Natural killer cell (primary cell): Measurements from ENCODE around the gene MCRS1. TPM values are rescaled to one million over a fixed set of nuclear protein-coding genes. Genes with fewer than 3 reads are reported as not detected.

Experiments
- ATAC-seq, 3 donors: fragments of 150-1000 bp in 2 of 3; fragments of 200-7000 bp in 1 of 3; cut with Tn5 transposase; 1 replicate in 1 of 3; 2 replicates in 2 of 3; pipeline ENCODE4 v1.10.0; 2021; ENCODE audit warnings: mild to moderate bottlenecking in 2 of 3, moderate library complexity in 2 of 3
- DNase-seq, 2 donors: peaks; one replicate each; pipeline versions ENCODE4 v3.0.0 to v3.0.0-alpha.2; 2013 to 2021; ENCODE audit warnings: mixed read lengths in 1 of 2
- H3K27ac ChIP-seq: one replicate; pipeline ENCODE4 v1.5.1; 2013; ENCODE audit warnings: mild to moderate bottlenecking, low read length
- H3K27me3 ChIP-seq: one replicate; pipeline ENCODE4 v1.6.1; 2013; ENCODE audit warnings: low read length; ENCODE audit not compliant: control insufficient read depth, insufficient read depth
- H3K36me3 ChIP-seq: one replicate; pipeline ENCODE4 v1.6.1; 2013; ENCODE audit warnings: low read length; ENCODE audit not compliant: control insufficient read depth, insufficient read depth
- H3K4me1 ChIP-seq: one replicate; pipeline ENCODE4 v1.6.1; 2013; ENCODE audit warnings: low read length; ENCODE audit not compliant: control insufficient read depth, insufficient read depth
- H3K4me3 ChIP-seq: one replicate; pipeline ENCODE4 v1.5.1; 2013; ENCODE audit warnings: low read length
- H3K9me3 ChIP-seq: one replicate; pipeline ENCODE4 v1.6.1; 2013; ENCODE audit warnings: low read length; ENCODE audit not compliant: control insufficient read depth, insufficient read depth
- H3K27ac Mint-ChIP-seq, 2 donors: one replicate each; pipeline ENCODE4 v1.8.0; 2022; ENCODE audit warnings: mild to moderate bottlenecking in 2 of 2, mixed read lengths in 2 of 2, moderate library complexity in 1 of 2
- H3K27me3 Mint-ChIP-seq, 2 donors: one replicate each; pipeline ENCODE4 v1.8.0; 2022; ENCODE audit warnings: low read depth in 2 of 2, mixed read lengths in 2 of 2
- H3K36me3 Mint-ChIP-seq: one replicate; pipeline ENCODE4 v1.8.0; 2022; ENCODE audit warnings: mixed read lengths
- H3K4me1 Mint-ChIP-seq, 2 donors: one replicate each; pipeline ENCODE4 v1.8.0; 2022; ENCODE audit warnings: mixed read lengths in 2 of 2
- H3K4me3 Mint-ChIP-seq: one replicate; pipeline ENCODE4 v1.8.0; 2022; ENCODE audit warnings: mild to moderate bottlenecking, moderate library complexity, mixed read lengths
- H3K9me3 Mint-ChIP-seq, 2 donors: one replicate each; pipeline ENCODE4 v1.8.0; 2022; ENCODE audit warnings: mixed read lengths in 2 of 2
- WGBS: methylation state at CpG from one replicate; pipeline ENCODE4 v1.1.7; 2013; ENCODE audit warnings: missing lambda C conversion rate; ENCODE audit not compliant: insufficient coverage; 5-methylcytosine and 5-hydroxymethylcytosine counted together
- intact Hi-C: fragments of 100-400 bp; cut with micrococcal nuclease; formaldehyde crosslinking; loops from one replicate; pipeline ENCODE4 v1.14.2; 2022
- total RNA-seq, 4 donors: library from RNA; stranded (reverse); fragments of 120-200 nt in 1 of 4; gene quantifications; one replicate each; pipeline versions ENCODE4 v1.2.3 to v1.2.4, GENCODE V29; 2013 to 2022
- TF ChIP-seq, protein P1 (sequence below): fragments of 200-600 bp; IDR thresholded peaks from one replicate; pipeline ENCODE4 v1.8.0; 2022; ENCODE audit warnings: antibody characterized with exemption

Gene MCRS1
- total RNA-seq, 3 donors from 2014 or later (not counting 1 experiment from before 2014, with no cell fraction given): 78.4 to 96.5 (median 83.9) TPM

DNA sequence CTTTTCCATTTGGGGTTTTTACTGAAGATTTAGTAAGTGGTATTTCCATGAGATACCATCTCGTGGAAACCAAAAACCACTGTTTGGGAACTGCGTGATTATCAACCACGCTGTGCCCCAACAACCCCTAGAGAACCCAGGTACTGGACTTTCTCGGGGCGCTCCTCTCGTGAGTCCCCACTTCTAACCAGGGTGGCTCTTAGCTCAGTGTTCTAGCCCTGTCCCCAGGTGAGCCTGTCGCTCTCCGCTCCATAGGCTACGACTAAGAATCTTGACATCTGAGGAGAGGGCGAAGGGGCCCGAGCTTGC is 686 bp downstream of the MCRS1 start:
- TF ChIP-seq, protein P1, sequence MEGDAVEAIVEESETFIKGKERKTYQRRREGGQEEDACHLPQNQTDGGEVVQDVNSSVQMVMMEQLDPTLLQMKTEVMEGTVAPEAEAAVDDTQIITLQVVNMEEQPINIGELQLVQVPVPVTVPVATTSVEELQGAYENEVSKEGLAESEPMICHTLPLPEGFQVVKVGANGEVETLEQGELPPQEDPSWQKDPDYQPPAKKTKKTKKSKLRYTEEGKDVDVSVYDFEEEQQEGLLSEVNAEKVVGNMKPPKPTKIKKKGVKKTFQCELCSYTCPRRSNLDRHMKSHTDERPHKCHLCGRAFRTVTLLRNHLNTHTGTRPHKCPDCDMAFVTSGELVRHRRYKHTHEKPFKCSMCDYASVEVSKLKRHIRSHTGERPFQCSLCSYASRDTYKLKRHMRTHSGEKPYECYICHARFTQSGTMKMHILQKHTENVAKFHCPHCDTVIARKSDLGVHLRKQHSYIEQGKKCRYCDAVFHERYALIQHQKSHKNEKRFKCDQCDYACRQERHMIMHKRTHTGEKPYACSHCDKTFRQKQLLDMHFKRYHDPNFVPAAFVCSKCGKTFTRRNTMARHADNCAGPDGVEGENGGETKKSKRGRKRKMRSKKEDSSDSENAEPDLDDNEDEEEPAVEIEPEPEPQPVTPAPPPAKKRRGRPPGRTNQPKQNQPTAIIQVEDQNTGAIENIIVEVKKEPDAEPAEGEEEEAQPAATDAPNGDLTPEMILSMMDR: no peak
- Mint-ChIP-seq H3K9me3 (no peaks in the 10 kb centered on the region), H3K27me3 (no peaks in the 10 kb centered on the region), H3K4me1 (peaks cover 57 to 58% of the 10 kb centered on the region in 2 donors), H3K4me3 (peak overlapping the region; percentile 100), H3K27ac (peak overlapping the region; percentile 97 to 99), H3K36me3 (peaks cover 6% of the 10 kb centered on the region)
- intact Hi-C loops: no loop called here
- Histone ChIP-seq H3K27ac (peak overlapping the region; percentile 95), H3K9me3 (no peaks in the 10 kb centered on the region), H3K4me1 (peaks cover 55% of the 10 kb centered on the region), H3K4me3 (peak overlapping the region; percentile 85), H3K27me3 (no peaks in the 10 kb centered on the region), H3K36me3 (peaks cover 24% of the 10 kb centered on the region)
- ATAC-seq: peak in 2 of 3 donors; percentile 5 to 17
- WGBS: 2% methylated on average over 11 of the region's 11 CpGs
- no peak for DNase-seq

DNA sequence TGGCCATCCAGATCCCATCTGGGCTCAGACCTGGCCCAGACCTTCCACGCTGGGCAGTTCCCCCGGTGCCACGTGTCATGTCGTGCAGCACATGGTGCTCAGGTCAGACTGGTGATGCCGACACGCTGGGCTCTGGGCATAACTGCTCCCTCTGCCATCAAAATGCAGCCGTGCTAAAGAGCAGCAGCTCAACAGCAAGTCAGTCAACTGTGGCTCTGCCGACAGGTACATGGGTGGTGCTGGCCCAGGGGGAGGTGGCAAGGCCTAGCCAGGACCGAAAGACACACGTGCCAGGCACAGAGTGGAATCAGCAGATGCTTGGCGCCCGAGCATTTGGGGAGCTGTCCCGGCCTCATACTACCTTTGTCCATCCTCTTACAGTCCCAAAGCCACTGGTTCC is 1.6 kb downstream of the MCRS1 start:
- no peak for DNase-seq
- 97% methylated on average over 13 of the region's 13 CpGs for WGBS
- H3K4me1 Mint-ChIP-seq: peaks cover 57 to 60% of the 10 kb centered on the region in 2 donors
- no peaks in the 10 kb centered on the region for H3K27me3 Mint-ChIP-seq
- TF ChIP-seq, protein P1: no peak
- Histone ChIP-seq H3K4me1 (peaks cover 55% of the 10 kb centered on the region), H3K27me3 (no peaks in the 10 kb centered on the region), H3K36me3 (peaks cover 31% of the 10 kb centered on the region), H3K27ac (no peak overlapping the region), H3K9me3 (no peaks in the 10 kb centered on the region), H3K4me3 (no peak overlapping the region)
- intact Hi-C loops: no loop called here
- no peak overlapping the region for H3K27ac Mint-ChIP-seq
- no peak overlapping the region for H3K4me3 Mint-ChIP-seq
- peaks cover 11% of the 10 kb centered on the region for H3K36me3 Mint-ChIP-seq
- no peaks in the 10 kb centered on the region for H3K9me3 Mint-ChIP-seq
- ATAC-seq: no peak

DNA sequence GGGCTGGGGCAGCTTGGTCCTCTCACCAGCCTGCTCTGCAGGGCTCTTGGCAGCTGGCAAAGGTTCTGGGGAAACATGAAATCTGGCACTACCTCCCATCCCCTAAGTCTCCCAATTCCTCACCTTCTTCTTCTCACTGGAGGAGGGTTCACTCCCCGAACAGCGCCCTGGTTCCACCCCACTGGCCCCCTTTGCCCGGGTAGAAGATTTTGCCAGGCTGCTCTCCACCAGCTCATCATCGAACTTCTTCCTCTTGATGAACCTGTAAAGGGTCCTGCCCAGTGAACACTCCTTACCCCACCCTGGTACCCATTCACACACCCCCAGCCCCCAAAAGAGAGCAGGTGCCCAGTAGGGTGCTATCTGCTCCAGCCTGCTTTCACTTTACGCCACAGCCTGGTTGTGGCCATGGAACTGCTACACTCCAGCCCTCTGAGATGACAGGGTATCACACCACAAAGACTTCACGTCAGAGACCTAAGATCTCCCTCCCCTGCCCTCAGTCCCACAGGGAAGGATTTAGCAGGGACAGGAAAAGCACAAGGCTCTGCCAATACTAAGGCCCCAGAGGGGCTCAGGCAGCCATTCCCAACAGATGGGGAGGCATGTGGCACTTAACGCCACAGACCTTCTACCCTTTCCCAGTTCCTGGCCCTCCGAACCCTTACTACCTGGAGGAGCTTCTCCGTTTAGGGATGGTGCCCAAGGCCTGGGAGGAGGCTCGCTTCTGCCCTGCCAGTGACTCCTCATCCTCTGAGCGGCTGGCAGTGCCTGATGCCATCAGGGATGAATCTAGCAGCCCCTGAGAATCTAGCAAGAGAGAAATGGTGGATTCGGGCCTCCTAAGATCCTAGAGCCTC is 2.3 kb downstream of the MCRS1 start:
- peak overlapping the region; percentile 64 for H3K4me3 Mint-ChIP-seq
- H3K36me3 ChIP-seq: peaks cover 38% of the 10 kb centered on the region
- no peaks in the 10 kb centered on the region for H3K9me3 ChIP-seq
- no peaks in the 10 kb centered on the region for H3K9me3 Mint-ChIP-seq
- H3K27me3 ChIP-seq: no peaks in the 10 kb centered on the region
- peak overlapping the region; percentile 39 for H3K27ac ChIP-seq
- WGBS: 83% methylated on average over 12 of the region's 12 CpGs
- intact Hi-C loops: no loop called here
- DNase-seq (no peak), ATAC-seq (peak in 2 of 3 donors; percentile 21 to 25)
- H3K4me1 Mint-ChIP-seq: peaks cover 55 to 56% of the 10 kb centered on the region in 2 donors
- no peaks in the 10 kb centered on the region for H3K27me3 Mint-ChIP-seq
- peaks cover 62% of the 10 kb centered on the region for H3K4me1 ChIP-seq
- peaks cover 11% of the 10 kb centered on the region for H3K36me3 Mint-ChIP-seq
- peak overlapping the region; percentile 38 to 75 for H3K27ac Mint-ChIP-seq
- TF ChIP-seq, protein P1: no peak
- no peak overlapping the region for H3K4me3 ChIP-seq
